ENCODE results near the gene XRN1. TPM values are rescaled to one million over a fixed set of nuclear protein-coding genes. Genes with fewer than 3 reads are reported as not detected.

XRN1 gene
- total and polyA plus RNA-seq, 2 of the 8 experiments (the other 6 are each of a cell fraction or from before 2014, with no cell fraction given): 1.9 to 17.2 TPM

- 0 out of 2 replicates have a peak, but pooled peaks have one; percentile 7 for TF ChIP-seq TCF12 (IDR thresholded peaks at IDR 0.05; ENCODE audit: low read depth, low read length)
- no peak for TF ChIP-seq CBX5 (IDR thresholded peaks at IDR 0.05; ENCODE audit: low read depth, low read length)
- TF ChIP-seq, protein P1, sequence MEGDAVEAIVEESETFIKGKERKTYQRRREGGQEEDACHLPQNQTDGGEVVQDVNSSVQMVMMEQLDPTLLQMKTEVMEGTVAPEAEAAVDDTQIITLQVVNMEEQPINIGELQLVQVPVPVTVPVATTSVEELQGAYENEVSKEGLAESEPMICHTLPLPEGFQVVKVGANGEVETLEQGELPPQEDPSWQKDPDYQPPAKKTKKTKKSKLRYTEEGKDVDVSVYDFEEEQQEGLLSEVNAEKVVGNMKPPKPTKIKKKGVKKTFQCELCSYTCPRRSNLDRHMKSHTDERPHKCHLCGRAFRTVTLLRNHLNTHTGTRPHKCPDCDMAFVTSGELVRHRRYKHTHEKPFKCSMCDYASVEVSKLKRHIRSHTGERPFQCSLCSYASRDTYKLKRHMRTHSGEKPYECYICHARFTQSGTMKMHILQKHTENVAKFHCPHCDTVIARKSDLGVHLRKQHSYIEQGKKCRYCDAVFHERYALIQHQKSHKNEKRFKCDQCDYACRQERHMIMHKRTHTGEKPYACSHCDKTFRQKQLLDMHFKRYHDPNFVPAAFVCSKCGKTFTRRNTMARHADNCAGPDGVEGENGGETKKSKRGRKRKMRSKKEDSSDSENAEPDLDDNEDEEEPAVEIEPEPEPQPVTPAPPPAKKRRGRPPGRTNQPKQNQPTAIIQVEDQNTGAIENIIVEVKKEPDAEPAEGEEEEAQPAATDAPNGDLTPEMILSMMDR (IDR thresholded peaks at IDR 0.05; ENCODE audit: control extremely low read depth in 1 of 3, insufficient read depth in 1 of 3, low read depth in 1 of 3, low read length in 3 of 3): no peak
- no peak for TF ChIP-seq RFX5 (IDR thresholded peaks at IDR 0.05; ENCODE audit: borderline replicate concordance, low read depth, low read length)
- no peak for TF ChIP-seq GABPA (IDR thresholded peaks at IDR 0.05; ENCODE audit: borderline replicate concordance, insufficient read depth, low read length)
- no peak for TF ChIP-seq RNF2 (IDR thresholded peaks at IDR 0.05; ENCODE audit: borderline replicate concordance, low read depth, low read length, missing control alignments, poor library complexity, severe bottlenecking)
Measured at GRCh38 chr3:142447852-142448823, at the start of gene XRN1 (continued).
